HG02798 (cell line): ENCODE data around the gene NACA2.
"Not testable (repeated sequence)": the region's sequence is repeated elsewhere in the genome, so short reads cannot be mapped to it uniquely, and the experiment has no call there.

Experiments
- ATAC-seq: cut with Tn5 transposase; IDR thresholded peaks from one replicate; pipeline ENCODE4 v1.9.1; 2021; ENCODE audit warnings: mild to moderate bottlenecking; ENCODE audit not compliant: unreplicated experiment, poor library complexity

Gene NACA2

GRCh38 chr17:61556224-61557188, 34.5 kb downstream of the NACA2 start:
- no peak for ATAC-seq

- no peak for ATAC-seq
These were observed 35.9 kb downstream of the NACA2 start for GRCh38 chr17:61555127-61555566.

- no peak for ATAC-seq
These were observed 36.8 kb downstream of the NACA2 start for GRCh38 chr17:61554209-61554608.

- ATAC-seq = not testable (repeated sequence)
These were observed 38.5 kb downstream of the NACA2 start for GRCh38 chr17:61552560-61552959.

- no peak for ATAC-seq
These were observed 39.7 kb downstream of the NACA2 start for GRCh38 chr17:61551255-61551742.

GRCh38 chr17:61547113-61547512, 43.9 kb downstream of the NACA2 start:
- ATAC-seq = no peak

GRCh38 chr17:61545335-61545938, 45.6 kb downstream of the NACA2 start:
- ATAC-seq = no peak

- ATAC-seq = no peak
These were observed 47.1 kb downstream of the NACA2 start for GRCh38 chr17:61543786-61544415.

GRCh38 chr17:61542027-61542426, 49.0 kb downstream of the NACA2 start:
- ATAC-seq = no peak

- ATAC-seq = no peak
These were observed 50.1 kb downstream of the NACA2 start for GRCh38 chr17:61540874-61541273.
